ENCODE measurements around the gene NECAB3.
"Not testable (repeated sequence)": the region's sequence is repeated elsewhere in the genome, so short reads cannot be mapped to it uniquely, and the experiment has no call there.

The NECAB3 gene

GRCh38 chr20:33658510-33658909 lies 15.7 kb downstream of the NECAB3 start:
- no peak for DNase-seq
- intact Hi-C loops (cut with DNase I), result no loop called here

GRCh38 chr20:33657704-33658095 lies 16.5 kb downstream of the NECAB3 start:
- DNase-seq, result peak in 1 of 42 donors; percentile 12
- intact Hi-C loops (cut with DNase I), result no loop called here

- DNase-seq, result no peak
- intact Hi-C loops (cut with DNase I), result no loop called here
Observed at GRCh38 chr20:33656783-33657703, 17.2 kb downstream of the NECAB3 start.

- DNase-seq, result no peak
- intact Hi-C loops (cut with DNase I), result no loop called here
Observed at GRCh38 chr20:33656010-33656782, 18.0 kb downstream of the NECAB3 start.

- DNase-seq, result no peak
- intact Hi-C loops (cut with DNase I), result no loop called here
Observed at GRCh38 chr20:33655164-33655563, 19.1 kb downstream of the NECAB3 start.

GRCh38 chr20:33654680-33655161 lies 19.5 kb downstream of the NECAB3 start:
- DNase-seq, result no peak
- intact Hi-C loops (cut with DNase I), result loop anchor here (5.0 kb wide), 1 partner anchor 197 kb away; no protein-coding TSS in a partner anchor

- intact Hi-C loops (cut with DNase I), result loop anchor here (5.0 kb wide), 1 partner anchor 197 kb away; no protein-coding TSS in a partner anchor
- DNase-seq, result no peak
Observed at GRCh38 chr20:33653900-33654596, 20.2 kb downstream of the NECAB3 start.

GRCh38 chr20:33653218-33653899 lies 20.9 kb downstream of the NECAB3 start:
- peak in 41 of 42 donors; percentile 47 to 88 (median 68) for DNase-seq
- intact Hi-C loops (cut with DNase I), result loop anchor here (5.0 kb wide), 1 partner anchor 196 kb away; no protein-coding TSS in a partner anchor

- peak in 1 of 42 donors; percentile 10 for DNase-seq
- intact Hi-C loops (cut with DNase I), result loop anchor here (5.0 kb wide), 1 partner anchor 194 kb away; no protein-coding TSS in a partner anchor
Observed at GRCh38 chr20:33651562-33652048, 22.6 kb downstream of the NECAB3 start.

- intact Hi-C loops (cut with DNase I), result loop anchor here (5.0 kb wide), 1 partner anchor 194 kb away; no protein-coding TSS in a partner anchor
- DNase-seq, result no peak
Observed at GRCh38 chr20:33650753-33651561, 23.3 kb downstream of the NECAB3 start.

GRCh38 chr20:33650111-33650752 lies 24.0 kb downstream of the NECAB3 start:
- intact Hi-C loops (cut with DNase I), result loop anchor here (5.0 kb wide), 1 partner anchor 193 kb away; no protein-coding TSS in a partner anchor
- DNase-seq, result no peak

- intact Hi-C loops (cut with DNase I), result no loop called here
Observed at GRCh38 chr20:33649201-33649681, 25.0 kb downstream of the NECAB3 start.

GRCh38 chr20:33648396-33649004 lies 25.7 kb downstream of the NECAB3 start:
- intact Hi-C loops (cut with DNase I), result no loop called here
- DNase-seq, result peak in 1 of 42 donors; percentile 6

More at GRCh38 chr20:33649201-33649681, 25.0 kb downstream of the NECAB3 start:
- DNase-seq, result peak in 41 of 42 donors; percentile 40 to 86 (median 66)

GRCh38 chr20:33647603-33648395 lies 26.4 kb downstream of the NECAB3 start:
- DNase-seq, result peak in 1 of 42 donors; percentile 6
- intact Hi-C loops (cut with DNase I), result no loop called here

GRCh38 chr20:33646959-33647602 lies 27.1 kb downstream of the NECAB3 start:
- DNase-seq; intact Hi-C loops (cut with DNase I): not testable (repeated sequence)

Measured in head of caudate nucleus (tissue), 42 donors.